NCI-H510A (cell line): ENCODE results near the gene PBX1.

ENCODE experiments used
- DNase-seq: peaks from one replicate; lab custom pipeline; 2025; lab: John Stamatoyannopoulos, UW

PBX1 gene

GRCh38 chr1:164563721-164564360 lies 4.9 kb downstream of the PBX1 start:
- DNase-seq, result no peak

GRCh38 chr1:164564378-164564777 lies 5.4 kb downstream of the PBX1 start:
- DNase-seq, result no peak

GRCh38 chr1:164565357-164565756 lies 6.4 kb downstream of the PBX1 start:
- DNase-seq, result no peak

- DNase-seq, result no peak
Measured at GRCh38 chr1:164567774-164568173, 8.8 kb downstream of the PBX1 start.

GRCh38 chr1:164569241-164569640 lies 10.3 kb downstream of the PBX1 start:
- DNase-seq, result no peak

- DNase-seq, result no peak
Measured at GRCh38 chr1:164569866-164570265, 10.9 kb downstream of the PBX1 start.

- DNase-seq, result no peak
Measured at GRCh38 chr1:164571333-164571732, 12.3 kb downstream of the PBX1 start.

GRCh38 chr1:164575356-164575886 lies 16.4 kb downstream of the PBX1 start:
- DNase-seq, result no peak

- no peak for DNase-seq
Measured at GRCh38 chr1:164576291-164577271, 17.6 kb downstream of the PBX1 start.

GRCh38 chr1:164577291-164577690 lies 18.3 kb downstream of the PBX1 start:
- no peak for DNase-seq

GRCh38 chr1:164578479-164579200 lies 19.7 kb downstream of the PBX1 start:
- no peak for DNase-seq

GRCh38 chr1:164579381-164579780 lies 20.4 kb downstream of the PBX1 start:
- no peak for DNase-seq

GRCh38 chr1:164581762-164582161 lies 22.8 kb downstream of the PBX1 start:
- DNase-seq, result no peak

- DNase-seq, result no peak
Measured at GRCh38 chr1:164583196-164583595, 24.2 kb downstream of the PBX1 start.

- no peak for DNase-seq
Measured at GRCh38 chr1:164583835-164584539, 25.0 kb downstream of the PBX1 start.

- no peak for DNase-seq
Measured at GRCh38 chr1:164586591-164586990, 27.6 kb downstream of the PBX1 start.

- DNase-seq, result peak; percentile 23
Measured at GRCh38 chr1:164587617-164588501, 28.9 kb downstream of the PBX1 start.

- peak; percentile 49 for DNase-seq
Measured at GRCh38 chr1:164588516-164589341, 29.7 kb downstream of the PBX1 start.

GRCh38 chr1:164589408-164589807 lies 30.4 kb downstream of the PBX1 start:
- DNase-seq, result no peak
